Measurements from ENCODE around the gene MC2R.

MC2R gene

DNA sequence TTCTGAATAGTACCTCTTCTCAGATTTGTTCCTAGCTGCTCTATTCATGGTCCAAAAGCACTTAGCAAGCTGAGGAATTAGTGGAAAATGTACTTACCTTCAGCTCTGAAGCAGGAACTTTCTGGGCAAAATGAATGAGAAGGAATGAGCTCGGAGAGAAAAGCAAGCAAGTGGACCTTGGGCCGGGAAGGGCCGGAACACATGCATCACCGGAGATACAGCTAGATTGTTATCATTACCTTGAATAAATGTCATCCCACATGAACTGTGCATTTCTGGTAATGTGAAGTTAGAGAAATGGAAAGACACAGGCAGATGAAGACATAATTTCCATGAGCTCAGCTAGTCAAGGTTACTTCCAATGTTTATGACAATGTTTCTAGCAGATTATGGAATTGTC is at the start of gene MC2R:
TSS of gene MC2R (minus strand) at position 146 of the 400 bp plus-strand sequence. CDS start 30,018 bp downstream, outside the sequence.
- DNase-seq (ENCODE audit: extremely low read depth, low read depth): no peak
- TF ChIP-seq, protein P1, sequence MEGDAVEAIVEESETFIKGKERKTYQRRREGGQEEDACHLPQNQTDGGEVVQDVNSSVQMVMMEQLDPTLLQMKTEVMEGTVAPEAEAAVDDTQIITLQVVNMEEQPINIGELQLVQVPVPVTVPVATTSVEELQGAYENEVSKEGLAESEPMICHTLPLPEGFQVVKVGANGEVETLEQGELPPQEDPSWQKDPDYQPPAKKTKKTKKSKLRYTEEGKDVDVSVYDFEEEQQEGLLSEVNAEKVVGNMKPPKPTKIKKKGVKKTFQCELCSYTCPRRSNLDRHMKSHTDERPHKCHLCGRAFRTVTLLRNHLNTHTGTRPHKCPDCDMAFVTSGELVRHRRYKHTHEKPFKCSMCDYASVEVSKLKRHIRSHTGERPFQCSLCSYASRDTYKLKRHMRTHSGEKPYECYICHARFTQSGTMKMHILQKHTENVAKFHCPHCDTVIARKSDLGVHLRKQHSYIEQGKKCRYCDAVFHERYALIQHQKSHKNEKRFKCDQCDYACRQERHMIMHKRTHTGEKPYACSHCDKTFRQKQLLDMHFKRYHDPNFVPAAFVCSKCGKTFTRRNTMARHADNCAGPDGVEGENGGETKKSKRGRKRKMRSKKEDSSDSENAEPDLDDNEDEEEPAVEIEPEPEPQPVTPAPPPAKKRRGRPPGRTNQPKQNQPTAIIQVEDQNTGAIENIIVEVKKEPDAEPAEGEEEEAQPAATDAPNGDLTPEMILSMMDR (IDR thresholded peaks at IDR 0.05; ENCODE audit: low read depth, low read length, missing control alignments): no peak
- no peak within 1 kb of the TSS for H3K4me3 ChIP-seq (replicated peaks; ENCODE audit: low read depth, low read length)

DNA sequence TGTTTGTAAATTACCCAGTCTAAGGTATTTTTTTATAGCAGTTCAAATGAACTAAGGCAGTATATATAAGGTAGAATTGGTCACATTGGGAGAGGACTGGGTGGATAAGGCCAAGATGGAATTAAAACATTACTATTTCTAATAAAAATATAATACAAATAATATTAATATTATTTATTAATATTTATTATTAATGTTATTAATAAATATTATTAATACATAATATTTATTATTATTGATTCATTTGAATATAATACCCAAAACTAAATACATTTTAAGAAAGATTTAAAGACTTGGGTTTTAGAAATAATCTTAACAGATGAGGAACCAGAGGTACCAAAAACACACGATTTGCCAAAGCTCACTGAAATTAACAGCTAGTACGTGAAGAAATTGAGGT is 30.5 kb upstream of the MC2R start:
- no peak overlapping the region for H3K4me3 ChIP-seq (replicated peaks; ENCODE audit: low read depth, low read length)
- no peak for DNase-seq (ENCODE audit: extremely low read depth, low read depth)
- TF ChIP-seq, protein P1 (IDR thresholded peaks at IDR 0.05; ENCODE audit: low read depth, low read length, missing control alignments): no peak

GRCh38 chr18:13943338-13943737 is 28.0 kb upstream of the MC2R start:
- no peak for DNase-seq (ENCODE audit: extremely low read depth, low read depth)
- H3K4me3 ChIP-seq (replicated peaks; ENCODE audit: low read depth, low read length): no peak overlapping the region
- TF ChIP-seq, protein P1 (IDR thresholded peaks at IDR 0.05; ENCODE audit: low read depth, low read length, missing control alignments): no peak

GRCh38 chr18:13940326-13940725 is 25.0 kb upstream of the MC2R start:
- TF ChIP-seq, protein P1 (IDR thresholded peaks at IDR 0.05; ENCODE audit: low read depth, low read length, missing control alignments): no peak
- DNase-seq (ENCODE audit: extremely low read depth, low read depth): no peak
- H3K4me3 ChIP-seq (replicated peaks; ENCODE audit: low read depth, low read length): no peak overlapping the region

DNA sequence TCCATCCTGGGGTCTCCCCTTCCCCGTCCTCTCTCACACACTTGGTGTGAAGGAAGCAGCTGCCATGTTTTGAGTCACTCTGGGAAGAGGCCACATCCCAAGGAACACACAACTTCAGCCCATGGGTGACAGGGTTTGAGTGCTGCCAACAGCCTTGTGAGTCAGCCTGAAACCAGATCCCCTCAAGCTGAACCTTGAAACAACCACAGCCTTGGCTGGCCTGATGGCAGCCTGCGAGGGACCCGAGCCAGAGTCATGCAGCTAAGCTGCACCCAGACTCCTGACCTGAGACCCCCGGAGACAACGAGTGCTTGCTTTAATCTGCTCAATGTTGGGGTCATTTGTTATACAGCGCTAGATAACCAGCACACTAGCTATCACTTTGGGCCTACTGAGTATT is 19.3 kb upstream of the MC2R start:
- no peak overlapping the region for H3K4me3 ChIP-seq (replicated peaks; ENCODE audit: low read depth, low read length)
- DNase-seq (ENCODE audit: extremely low read depth, low read depth): no peak
- TF ChIP-seq, protein P1 (IDR thresholded peaks at IDR 0.05; ENCODE audit: low read depth, low read length, missing control alignments): no peak

- DNase-seq (ENCODE audit: extremely low read depth, low read depth): no peak
- H3K4me3 ChIP-seq (replicated peaks; ENCODE audit: low read depth, low read length): no peak overlapping the region
- TF ChIP-seq, protein P1 (IDR thresholded peaks at IDR 0.05; ENCODE audit: low read depth, low read length, missing control alignments): no peak
Observed at GRCh38 chr18:13934058-13934457, 18.7 kb upstream of the MC2R start.
